Measurements from ENCODE around the gene FLNB.

The FLNB gene

DNA sequence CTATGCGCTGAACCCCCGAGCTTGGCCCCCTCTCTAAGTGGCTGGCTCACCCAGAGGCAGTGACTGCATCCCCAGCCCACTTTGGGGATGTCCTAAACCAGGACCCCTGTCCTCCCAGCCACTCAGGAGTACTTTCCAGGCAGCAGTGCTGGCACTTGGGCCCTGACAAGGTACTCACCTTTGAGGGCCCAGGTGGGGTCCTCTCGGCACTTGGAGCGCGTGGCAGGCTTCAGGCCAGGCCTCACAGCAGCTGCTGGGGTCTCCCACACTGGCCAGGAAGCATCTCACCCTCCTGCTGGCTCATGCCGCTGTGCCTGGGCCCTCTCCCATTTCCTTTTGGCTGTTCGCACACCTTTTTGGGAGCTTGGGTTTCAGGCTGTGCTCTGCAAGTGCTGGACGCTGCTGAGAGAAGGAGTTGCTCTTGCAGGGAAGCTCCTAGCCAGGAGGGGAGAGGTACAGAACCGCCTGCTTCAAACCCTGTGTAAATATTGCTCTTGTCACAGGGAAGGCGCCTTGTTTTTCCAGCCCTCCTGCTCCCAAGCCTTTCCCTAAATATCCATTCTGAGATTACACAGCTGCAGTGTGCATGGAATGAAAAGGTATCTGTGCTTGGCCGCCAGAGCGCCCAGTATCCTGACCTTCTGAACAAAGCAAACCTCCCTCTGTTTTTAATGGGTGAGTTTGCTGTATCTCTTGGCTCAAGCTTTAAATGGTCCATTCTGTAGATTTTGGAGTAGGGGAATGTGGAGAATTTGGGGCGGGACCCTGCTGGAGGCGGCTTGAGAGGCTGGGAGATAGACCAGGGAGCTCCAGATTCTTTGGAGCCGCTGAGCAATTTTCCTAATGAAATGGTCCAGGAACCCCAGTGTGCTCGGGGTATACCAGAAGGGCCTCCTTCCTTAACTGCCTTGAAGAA lies 156.9 kb downstream of the FLNB start:
- DNase-seq (ENCODE audit: low spot score): no peak

GRCh38 chr3:58167431-58168351 lies 159.5 kb downstream of the FLNB start:
- peak; percentile 35 for DNase-seq (ENCODE audit: low spot score)

DNA sequence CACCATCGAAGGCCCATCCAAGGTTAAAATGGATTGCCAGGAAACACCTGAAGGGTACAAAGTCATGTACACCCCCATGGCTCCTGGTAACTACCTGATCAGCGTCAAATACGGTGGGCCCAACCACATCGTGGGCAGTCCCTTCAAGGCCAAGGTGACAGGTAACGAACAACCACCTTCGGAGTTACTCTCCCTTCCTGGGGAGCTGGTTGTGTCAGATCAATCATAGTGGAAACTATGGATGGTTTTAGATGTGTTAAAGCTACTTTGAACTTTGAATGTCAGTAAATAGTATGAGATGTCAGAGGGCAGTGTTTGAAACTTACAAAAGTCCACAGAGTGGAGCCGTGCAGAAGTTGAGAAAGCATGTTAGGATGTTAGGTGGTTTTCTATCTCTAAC lies 160.3 kb downstream of the FLNB start:
- DNase-seq (ENCODE audit: low spot score): no peak

DNA sequence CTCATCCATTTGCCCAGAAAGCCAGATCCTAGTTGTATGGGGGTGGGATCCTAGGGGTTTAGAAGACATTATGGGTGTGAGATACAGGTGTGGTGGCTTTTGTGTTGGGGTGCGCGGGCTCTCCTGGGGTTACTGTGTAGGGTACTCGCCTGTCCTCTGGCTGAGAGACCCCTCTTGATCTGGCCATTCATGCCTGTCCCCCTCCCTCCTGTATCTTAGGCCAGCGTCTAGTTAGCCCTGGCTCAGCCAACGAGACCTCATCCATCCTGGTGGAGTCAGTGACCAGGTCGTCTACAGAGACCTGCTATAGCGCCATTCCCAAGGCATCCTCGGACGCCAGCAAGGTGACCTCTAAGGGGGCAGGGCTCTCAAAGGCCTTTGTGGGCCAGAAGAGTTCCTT lies 161.1 kb downstream of the FLNB start:
- no peak for DNase-seq (ENCODE audit: low spot score)

- no peak for DNase-seq (ENCODE audit: low spot score)
Measured at GRCh38 chr3:58170376-58170775, 162.2 kb downstream of the FLNB start.

GRCh38 chr3:58171126-58171525 lies 162.9 kb downstream of the FLNB start:
- no peak for DNase-seq (ENCODE audit: low spot score)

GRCh38 chr3:58173029-58173668 lies 164.9 kb downstream of the FLNB start:
- DNase-seq (ENCODE audit: low spot score): no peak

DNA sequence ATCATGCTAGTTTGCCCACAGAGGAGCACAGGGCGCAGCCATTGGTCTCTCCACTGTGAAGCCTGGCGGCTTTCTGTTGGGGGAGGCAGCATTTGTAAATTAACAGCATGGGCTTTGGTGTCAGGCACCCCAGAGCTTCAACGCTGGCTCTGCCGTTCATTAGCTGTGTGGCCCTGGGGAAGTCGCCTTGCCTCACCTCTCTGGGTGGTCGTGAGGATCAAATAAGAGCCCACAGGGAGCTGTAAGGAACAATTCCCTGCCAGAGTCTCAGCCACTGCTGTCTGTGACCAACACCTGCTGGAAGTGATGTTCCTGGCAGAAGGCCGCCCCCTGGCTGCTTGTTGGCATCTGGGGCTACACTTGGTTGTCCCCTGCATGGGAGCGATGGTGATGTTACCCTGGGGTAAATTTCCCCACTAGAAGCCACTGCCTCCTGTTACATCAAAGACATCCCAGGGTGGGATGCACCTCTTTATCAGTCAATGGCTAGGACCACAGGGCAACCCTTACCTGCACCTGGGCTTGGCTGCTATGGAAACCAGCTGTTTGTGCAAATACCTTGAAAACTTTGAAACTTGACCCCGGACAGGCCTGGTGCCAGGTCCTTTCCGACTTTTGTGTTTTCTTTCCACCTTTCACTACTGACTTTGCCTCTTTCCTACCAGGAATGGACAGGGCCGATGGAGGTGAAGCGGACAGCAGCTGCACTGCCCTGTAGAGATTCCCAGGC lies 165.6 kb downstream of the FLNB start:
- no peak for DNase-seq (ENCODE audit: low spot score)

GRCh38 chr3:58175187-58175436 lies 166.9 kb downstream of the FLNB start:
- DNase-seq (ENCODE audit: low spot score): no peak

GRCh38 chr3:58175437-58176184 lies 167.4 kb downstream of the FLNB start:
- DNase-seq (ENCODE audit: low spot score): peak; percentile 16

GRCh38 chr3:58176185-58176530 lies 167.9 kb downstream of the FLNB start:
- DNase-seq (ENCODE audit: low spot score): no peak

DNA sequence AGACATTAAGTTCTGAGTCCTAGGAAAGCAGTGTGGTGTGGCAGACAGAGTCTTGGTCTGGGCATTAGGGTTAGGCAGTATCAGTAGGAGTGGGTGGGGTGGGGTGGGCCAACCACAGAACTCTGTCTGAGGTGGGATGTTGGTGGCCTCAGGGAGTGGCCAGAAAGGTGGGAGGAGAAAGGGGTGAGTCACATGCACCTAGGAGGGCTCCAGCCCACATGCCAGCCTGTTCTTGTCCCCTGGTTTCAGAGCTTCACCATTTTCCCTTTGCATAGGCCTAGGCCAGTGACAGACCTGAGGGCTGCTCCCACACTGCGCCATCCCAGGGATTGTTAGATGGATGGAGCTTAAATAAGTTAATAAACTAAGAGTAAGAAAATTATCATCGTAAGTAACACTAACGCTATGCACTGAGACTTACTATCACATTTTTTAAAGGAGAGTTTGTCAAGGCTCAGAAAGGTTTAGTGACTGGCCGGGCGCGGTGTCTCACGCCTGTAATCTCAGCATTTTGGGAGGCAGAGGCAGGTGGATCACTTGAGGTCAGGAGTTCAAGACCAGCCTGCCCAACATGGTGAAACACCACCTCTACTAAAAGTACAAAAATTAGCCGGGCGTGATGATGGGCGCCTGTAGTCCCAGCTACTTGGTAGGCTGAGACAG lies 168.7 kb downstream of the FLNB start:
- DNase-seq (ENCODE audit: low spot score): no peak

- peak; percentile 29 for DNase-seq (ENCODE audit: low spot score)
Measured at GRCh38 chr3:58177747-58178527, 169.7 kb downstream of the FLNB start.

- no peak for DNase-seq (ENCODE audit: low spot score)
Measured at GRCh38 chr3:58178528-58179234, 170.5 kb downstream of the FLNB start.

DNA sequence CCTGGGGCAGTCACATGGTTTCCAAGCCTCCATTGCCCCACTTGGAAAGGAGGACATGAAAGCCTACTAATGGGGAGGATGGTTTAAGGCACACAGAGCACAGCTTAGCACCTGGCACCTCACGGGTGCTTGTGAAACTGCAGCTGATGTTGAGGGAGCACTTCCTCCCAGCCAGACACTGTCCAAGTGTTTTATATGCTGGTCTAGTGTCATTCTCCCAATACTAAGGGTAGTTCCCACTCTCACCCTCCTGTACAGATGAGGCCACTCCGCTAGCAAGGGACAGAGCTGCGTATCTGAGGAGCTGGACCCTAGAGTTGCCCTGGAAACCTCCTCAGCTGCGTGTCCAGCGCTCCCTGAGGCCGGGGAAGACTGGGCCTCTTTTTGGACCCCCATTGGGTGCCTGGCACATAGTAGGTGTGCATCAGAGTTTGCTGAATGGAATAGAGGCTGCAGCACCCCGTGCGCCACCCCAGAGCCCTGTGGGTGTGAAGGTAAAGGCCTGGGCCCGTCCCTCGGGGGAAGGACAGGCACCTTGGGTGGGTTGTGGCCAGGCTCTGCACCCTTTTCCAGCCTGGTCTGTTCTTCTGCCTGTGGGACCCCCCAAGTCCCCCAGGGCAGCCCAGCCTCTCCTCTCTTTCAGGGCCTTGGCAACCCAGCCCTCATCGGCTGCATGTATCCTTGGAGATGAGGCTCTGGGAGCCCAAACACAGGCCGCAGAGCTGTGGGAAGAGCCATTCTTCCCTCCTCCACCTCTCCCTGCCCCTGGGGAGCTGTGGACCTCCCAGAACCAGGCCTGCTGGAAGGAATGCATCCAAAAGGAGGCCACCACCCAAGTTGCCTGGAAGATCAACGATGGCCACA lies 171.2 kb downstream of the FLNB start:
- no peak for DNase-seq (ENCODE audit: low spot score)

- DNase-seq (ENCODE audit: low spot score): no peak
Measured at GRCh38 chr3:58180099-58180880, 172.1 kb downstream of the FLNB start.

DNA sequence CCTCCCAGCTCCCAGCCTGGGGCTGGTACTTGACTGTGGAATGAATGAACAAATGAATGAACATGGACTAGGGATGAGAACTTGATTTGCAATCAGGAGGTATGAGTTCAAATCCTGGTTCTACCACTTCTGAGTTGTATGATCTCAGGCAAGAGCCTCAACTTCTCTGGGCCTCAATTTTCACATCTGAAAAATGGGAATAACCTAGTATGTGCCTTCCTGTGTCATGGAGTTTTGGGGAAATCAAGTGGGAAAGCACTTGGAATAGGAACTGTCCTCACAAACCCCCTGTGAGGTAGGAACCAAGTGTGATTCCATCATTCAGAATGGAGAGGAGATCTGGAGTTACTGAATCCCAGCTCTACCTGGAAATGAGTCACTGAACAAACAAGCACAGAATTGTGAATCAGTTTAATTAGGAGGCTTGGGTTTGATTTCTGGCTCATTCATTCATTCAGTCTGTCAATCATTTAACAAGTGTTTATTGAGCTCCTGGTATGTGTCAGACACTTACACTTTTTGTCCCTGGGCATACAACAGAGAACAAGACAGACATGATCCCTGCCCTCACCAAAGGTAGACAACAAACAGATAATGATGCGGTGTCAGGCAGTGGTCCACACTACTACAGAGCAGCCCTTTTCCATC lies 172.8 kb downstream of the FLNB start:
- DNase-seq (ENCODE audit: low spot score): no peak

Data from HuH-7.5 (cell line).